Measurements from ENCODE around the gene INCENP. TPM values are rescaled to one million over a fixed set of nuclear protein-coding genes. Genes with fewer than 3 reads are reported as not detected.

The INCENP gene
- total RNA-seq, 2 experiments from 2014 or later, result 126 to 130 TPM

DNA sequence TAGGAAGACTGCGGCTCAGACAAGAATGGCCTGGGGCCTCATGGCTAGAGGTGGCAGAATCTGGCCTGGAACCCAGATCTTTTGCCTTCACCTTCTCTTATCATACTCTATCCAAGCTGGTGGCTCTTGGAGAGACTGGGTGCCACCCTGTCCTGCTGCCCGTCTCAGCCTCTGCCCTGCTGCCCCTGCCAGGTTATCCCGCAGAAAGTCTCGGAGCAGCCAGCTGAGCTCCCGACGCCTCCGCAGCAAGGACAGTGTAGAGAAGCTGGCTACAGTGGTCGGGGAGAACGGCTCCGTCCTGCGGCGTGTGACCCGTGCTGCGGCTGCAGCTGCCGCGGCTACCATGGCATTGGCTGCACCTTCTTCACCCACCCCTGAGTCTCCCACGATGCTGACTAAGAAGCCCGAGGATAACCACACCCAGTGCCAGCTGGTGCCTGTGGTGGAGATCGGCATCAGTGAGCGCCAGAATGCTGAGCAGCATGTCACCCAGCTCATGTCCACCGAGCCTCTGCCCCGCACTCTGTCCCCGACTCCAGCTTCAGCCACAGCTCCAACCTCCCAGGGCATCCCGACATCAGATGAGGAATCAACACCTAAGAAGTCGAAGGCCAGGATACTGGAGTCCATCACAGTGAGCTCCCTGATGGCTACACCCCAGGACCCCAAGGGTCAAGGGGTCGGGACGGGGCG is 5.9 kb downstream of the INCENP start:
- H3K9me3 Mint-ChIP-seq, result no peaks in the 10 kb centered on the region
- H3K36me3 Mint-ChIP-seq (ENCODE audit: low read depth), result peaks cover 70% of the 10 kb centered on the region
- H3K27me3 Mint-ChIP-seq, result no peaks in the 10 kb centered on the region
- no peak overlapping the region for H3K4me3 Mint-ChIP-seq
- POLR2A ChIA-PET, result interaction anchor here (0.8 to 1.2 kb wide), 2 partner anchors 22 to 27 kb away, joined by 4 read pairs; no protein-coding TSS in a partner anchor
- intact Hi-C loops (cut with micrococcal nuclease), result no loop called here
- ATAC-seq (no peak), DNase-seq (no peak)
- H3K27ac Mint-ChIP-seq, result no peak overlapping the region
- CTCF ChIA-PET, result interaction anchor here (0.9 to 3.4 kb wide), 4 partner anchors 14 to 48 kb away, joined by 3 to 13 read pairs (median 4); no protein-coding TSS in a partner anchor
- TF ChIP-seq, protein P1, sequence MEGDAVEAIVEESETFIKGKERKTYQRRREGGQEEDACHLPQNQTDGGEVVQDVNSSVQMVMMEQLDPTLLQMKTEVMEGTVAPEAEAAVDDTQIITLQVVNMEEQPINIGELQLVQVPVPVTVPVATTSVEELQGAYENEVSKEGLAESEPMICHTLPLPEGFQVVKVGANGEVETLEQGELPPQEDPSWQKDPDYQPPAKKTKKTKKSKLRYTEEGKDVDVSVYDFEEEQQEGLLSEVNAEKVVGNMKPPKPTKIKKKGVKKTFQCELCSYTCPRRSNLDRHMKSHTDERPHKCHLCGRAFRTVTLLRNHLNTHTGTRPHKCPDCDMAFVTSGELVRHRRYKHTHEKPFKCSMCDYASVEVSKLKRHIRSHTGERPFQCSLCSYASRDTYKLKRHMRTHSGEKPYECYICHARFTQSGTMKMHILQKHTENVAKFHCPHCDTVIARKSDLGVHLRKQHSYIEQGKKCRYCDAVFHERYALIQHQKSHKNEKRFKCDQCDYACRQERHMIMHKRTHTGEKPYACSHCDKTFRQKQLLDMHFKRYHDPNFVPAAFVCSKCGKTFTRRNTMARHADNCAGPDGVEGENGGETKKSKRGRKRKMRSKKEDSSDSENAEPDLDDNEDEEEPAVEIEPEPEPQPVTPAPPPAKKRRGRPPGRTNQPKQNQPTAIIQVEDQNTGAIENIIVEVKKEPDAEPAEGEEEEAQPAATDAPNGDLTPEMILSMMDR (IDR thresholded peaks at IDR 0.05), result no peak
- H3K4me1 Mint-ChIP-seq (ENCODE audit: low read depth), result peaks cover 36% of the 10 kb centered on the region

DNA sequence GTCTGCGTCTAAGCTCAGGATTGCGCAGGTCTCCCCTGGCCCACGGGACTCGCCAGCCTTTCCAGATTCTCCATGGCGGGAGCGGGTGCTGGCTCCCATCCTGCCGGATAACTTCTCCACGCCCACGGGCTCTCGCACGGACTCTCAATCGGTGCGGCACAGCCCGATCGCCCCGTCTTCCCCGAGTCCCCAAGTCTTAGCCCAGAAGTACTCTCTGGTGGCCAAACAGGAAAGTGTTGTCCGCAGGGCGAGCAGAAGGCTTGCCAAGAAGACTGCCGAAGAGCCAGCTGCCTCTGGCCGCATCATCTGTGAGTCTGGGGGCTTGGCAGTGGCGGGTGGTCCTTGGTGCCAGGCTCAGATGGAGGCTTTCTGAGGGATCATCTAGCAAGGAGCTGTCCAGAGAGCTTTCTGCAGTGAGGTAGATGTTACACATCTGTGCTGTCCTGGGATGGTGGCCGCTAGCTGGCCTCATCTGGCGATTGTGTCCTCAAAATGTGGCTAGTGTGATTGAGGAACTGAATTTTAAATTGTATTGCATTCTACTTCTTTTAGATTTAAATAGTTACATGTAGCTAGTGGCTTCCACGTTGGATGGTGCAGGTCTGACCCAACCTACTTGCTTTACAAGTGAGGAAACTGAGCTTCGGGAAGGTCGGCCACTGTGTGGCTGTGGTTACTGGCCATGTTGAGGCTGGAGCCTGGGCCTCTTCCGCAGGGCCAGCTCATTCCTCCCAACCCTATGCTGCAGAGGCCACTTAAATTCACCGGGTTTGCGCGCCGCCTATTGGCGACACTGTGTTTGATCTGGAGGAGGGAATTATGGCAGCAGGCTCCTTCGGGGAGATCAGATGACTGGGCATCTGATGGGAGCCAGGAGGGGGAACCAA is 6.7 kb downstream of the INCENP start:
- Mint-ChIP-seq H3K36me3 (ENCODE audit: low read depth) (peaks cover 66% of the 10 kb centered on the region), H3K9me3 (no peaks in the 10 kb centered on the region), H3K4me3 (no peak overlapping the region), H3K27me3 (no peaks in the 10 kb centered on the region), H3K4me1 (ENCODE audit: low read depth) (peaks cover 28% of the 10 kb centered on the region), H3K27ac (no peak overlapping the region)
- intact Hi-C loops (cut with micrococcal nuclease), result no loop called here
- ATAC-seq (no peak), DNase-seq (no peak)
- TF ChIP-seq, protein P1 (IDR thresholded peaks at IDR 0.05), result no peak
- ChIA-PET POLR2A (interaction anchor here (0.8 to 1.2 kb wide), 2 partner anchors 22 to 27 kb away, joined by 4 read pairs; no protein-coding TSS in a partner anchor), CTCF (interaction anchor here (0.9 to 3.4 kb wide), 5 partner anchors 14 to 49 kb away, joined by 3 to 13 read pairs (median 5); no protein-coding TSS in a partner anchor)

DNA sequence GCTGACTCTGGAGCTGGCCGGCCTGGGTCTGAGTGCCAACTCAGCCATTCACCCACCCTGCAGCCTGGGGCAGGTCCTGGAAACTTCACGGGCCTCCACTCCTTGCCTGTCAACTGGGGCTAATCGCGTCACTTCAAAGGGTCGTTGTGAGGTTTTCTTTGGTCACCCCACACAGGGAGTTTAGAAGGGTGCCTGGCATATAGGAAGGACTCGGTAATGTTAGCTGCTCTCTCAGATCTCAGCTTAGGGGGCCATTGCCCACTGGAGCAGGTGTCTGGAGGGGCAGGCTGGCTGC is 7.3 kb downstream of the INCENP start:
- Mint-ChIP-seq H3K4me1 (ENCODE audit: low read depth) (peaks cover 22% of the 10 kb centered on the region), H3K27ac (no peak overlapping the region), H3K27me3 (no peaks in the 10 kb centered on the region), H3K36me3 (ENCODE audit: low read depth) (peaks cover 63% of the 10 kb centered on the region), H3K4me3 (no peak overlapping the region), H3K9me3 (no peaks in the 10 kb centered on the region)
- ChIA-PET POLR2A (interaction anchor here (1.2 kb wide), 1 partner anchor 26 kb away, joined by 4 read pairs; no protein-coding TSS in a partner anchor), CTCF (interaction anchor here (1.7 to 3.4 kb wide), 3 partner anchors 13 to 49 kb away, joined by 5 to 13 read pairs (median 6); no protein-coding TSS in a partner anchor)
- no peak for ATAC-seq
- intact Hi-C loops (cut with micrococcal nuclease), result no loop called here
- TF ChIP-seq, protein P1 (IDR thresholded peaks at IDR 0.05), result no peak
- no peak for DNase-seq

DNA sequence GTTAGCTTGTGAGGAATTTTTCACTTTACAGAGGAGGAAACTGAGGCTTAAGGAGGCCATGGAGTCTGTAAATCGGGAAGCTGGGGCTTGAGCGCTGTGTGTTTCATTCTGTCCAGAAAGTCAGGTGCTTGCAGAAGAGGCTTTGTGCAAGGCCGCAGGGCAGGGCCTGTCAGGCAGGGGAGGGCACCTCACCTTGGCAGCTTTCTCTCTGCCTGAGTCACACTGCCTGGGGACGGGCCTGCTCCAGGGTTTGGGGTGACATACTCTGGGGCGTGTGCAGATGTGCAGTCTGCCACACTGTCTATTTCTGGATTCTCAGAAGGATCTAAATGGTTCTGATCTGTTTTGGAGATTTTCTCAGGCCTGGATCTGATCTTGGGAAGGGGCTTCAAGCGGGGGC is 8.4 kb downstream of the INCENP start:
- DNase-seq (no peak), ATAC-seq (no peak)
- CTCF ChIA-PET, result interaction anchor here (0.7 to 3.4 kb wide), 4 partner anchors 25 to 178 kb away, joined by 4 to 13 read pairs (median 5); no protein-coding TSS in a partner anchor
- TF ChIP-seq, protein P1 (IDR thresholded peaks at IDR 0.05), result no peak
- intact Hi-C loops (cut with micrococcal nuclease), result no loop called here
- peaks cover 19% of the 10 kb centered on the region for H3K4me1 Mint-ChIP-seq (ENCODE audit: low read depth)
- peaks cover 61% of the 10 kb centered on the region for H3K36me3 Mint-ChIP-seq (ENCODE audit: low read depth)
- no peaks in the 10 kb centered on the region for H3K27me3 Mint-ChIP-seq
- no peak overlapping the region for H3K4me3 Mint-ChIP-seq
- H3K27ac Mint-ChIP-seq, result no peak overlapping the region
- POLR2A ChIA-PET, result interaction anchor here (0.6 to 0.7 kb wide), 2 partner anchors 11 to 261 kb away, joined by 3 read pairs; no protein-coding TSS in a partner anchor
- H3K9me3 Mint-ChIP-seq, result no peaks in the 10 kb centered on the region
